H1 (cell line): Measurements from ENCODE around the gene RPN2. TPM values are rescaled to one million over a fixed set of nuclear protein-coding genes. Genes with fewer than 3 reads are reported as not detected.

Source experiments
- CTCF ChIA-PET: fragments of 300-600 bp; sonication (Branson Sonifier 250); formaldehyde crosslinking; loops from one replicate; lab custom pipeline; 2021; ENCODE audit not compliant: partially characterized antibody; lab: Charles Lee
- POLR2A ChIA-PET: fragments of 300-600 bp; sonication (Branson Sonifier 250); formaldehyde crosslinking; loops from one replicate; lab custom pipeline; 2021; ENCODE audit warnings: inconsistent platforms; ENCODE audit not compliant: partially characterized antibody; lab: Charles Lee
- DNase-seq, 2 experiments: peaks; one replicate each; pipeline versions ENCODE4 v3.0.0 to v3.0.0-alpha.2; 2010 to 2022; ENCODE audit warnings: low spot score in 2 of 2, low read depth in 1 of 2, mixed read lengths in 1 of 2
- FAIRE-seq: peaks from 2 replicates; lab custom pipeline; 2011; peaks lifted over from hg19 to GRCh38; lab: Jason Lieb, UNC
- H2AFZ ChIP-seq: 2 replicates; pipeline ENCODE4 v1.8.1; 2012; ENCODE audit warnings: low read length, inconsistent platforms
- H2AK5ac ChIP-seq: 2 replicates; pipeline ENCODE4 v1.6.1; 2013; ENCODE audit warnings: low read depth, low read length
- H2BK120ac ChIP-seq: replicated peaks from 2 replicates; pipeline ENCODE3; 2013; ENCODE audit warnings: low read depth, low read length, inconsistent platforms
- H2BK12ac ChIP-seq: 2 replicates; pipeline ENCODE4 v1.6.1; 2013; ENCODE audit warnings: low read depth, low read length
- H2BK15ac ChIP-seq: 2 replicates; pipeline ENCODE4 v1.6.1; 2013; ENCODE audit warnings: low read length
- H2BK20ac ChIP-seq: 2 replicates; pipeline ENCODE4 v1.6.1; 2013; ENCODE audit warnings: low read length
- H2BK5ac ChIP-seq: 2 replicates; pipeline ENCODE4 v1.6.1; 2013; ENCODE audit warnings: low read depth, low read length
- H3K14ac ChIP-seq: 2 replicates; pipeline ENCODE4 v1.6.1; 2013; ENCODE audit warnings: inconsistent platforms; ENCODE audit not compliant: insufficient read length
- H3K18ac ChIP-seq: 2 replicates; pipeline ENCODE4 v1.6.1; 2013; ENCODE audit warnings: low read length; ENCODE audit errors: extremely low read depth
- H3K23ac ChIP-seq: 2 replicates; pipeline ENCODE4 v1.6.1; 2013; ENCODE audit warnings: inconsistent platforms; ENCODE audit not compliant: insufficient read length
- H3K23me2 ChIP-seq: 2 replicates; pipeline ENCODE4 v1.6.1; 2013; ENCODE audit warnings: low read depth, low read length
- H3K27ac ChIP-seq: 2 replicates; pipeline ENCODE4 v1.6.1; 2011; ENCODE audit warnings: low read depth, low read length, inconsistent platforms
- H3K27me3 ChIP-seq, 4 experiments: replicated peaks in 1 of 4; 1 replicate in 1 of 4; 2 replicates in 3 of 4; pipeline versions ENCODE4 v1.6.1 to v1.8.1; 2011 to 2013; ENCODE audit warnings: low read length in 3 of 4, mild to moderate bottlenecking in 3 of 4, inconsistent platforms in 2 of 4, mixed read lengths in 2 of 4, moderate library complexity in 1 of 4; ENCODE audit not compliant: control insufficient read depth in 3 of 4, insufficient read depth in 3 of 4; ENCODE audit errors: extremely low read depth in 1 of 4
- H3K36me3 ChIP-seq, 4 experiments: 2 replicates each; pipeline versions ENCODE4 v1.6.1 to v1.8.1; 2011 to 2013; ENCODE audit warnings: mild to moderate bottlenecking in 4 of 4, low read length in 3 of 4, moderate library complexity in 2 of 4, control low read depth in 1 of 4, inconsistent platforms in 1 of 4; ENCODE audit not compliant: insufficient read depth in 4 of 4, control insufficient read depth in 2 of 4
- H3K4ac ChIP-seq: replicated peaks from 2 replicates; pipeline ENCODE3; 2013; ENCODE audit warnings: low read length, low read depth, mixed read lengths, inconsistent platforms; ENCODE audit not compliant: insufficient read length
- H3K4me1 ChIP-seq, 4 experiments: replicated peaks in 1 of 4; 1 replicate in 1 of 4; 2 replicates in 3 of 4; pipeline versions ENCODE4 v1.6.1 to v1.8.1; 2011 to 2013; ENCODE audit warnings: low read length in 3 of 4, inconsistent platforms in 2 of 4, mixed read lengths in 1 of 4; ENCODE audit not compliant: insufficient read depth in 4 of 4, control insufficient read depth in 3 of 4
- H3K4me2 ChIP-seq, 2 experiments: 2 replicates each; pipeline versions ENCODE4 v1.6.1 to v1.8.1; 2011 to 2013; ENCODE audit warnings: low read depth in 2 of 2, low read length in 2 of 2, control low read depth in 1 of 2, inconsistent platforms in 1 of 2, mild to moderate bottlenecking in 1 of 2; ENCODE audit not compliant: insufficient read depth in 1 of 2
- H3K4me3 ChIP-seq, 4 experiments: fragments of 200-600, 300-600 bp in 1 of 4; sonication (generic), shearing (Covaris generic), sonication (Bioruptor Twin) in 1 of 4; 2 replicates each; pipeline versions ENCODE4 v1.5.1 to v1.8.1; 2011 to 2016; ENCODE audit warnings: low read length in 4 of 4, low read depth in 3 of 4, control low read depth in 2 of 4, inconsistent platforms in 2 of 4, mild to moderate bottlenecking in 2 of 4, mixed read lengths in 1 of 4, moderate library complexity in 1 of 4; ENCODE audit not compliant: insufficient read depth in 2 of 4; ENCODE audit errors: extremely low read depth in 1 of 4
- H3K56ac ChIP-seq: replicated peaks from 2 replicates; pipeline ENCODE3; 2013; ENCODE audit warnings: low read depth, mild to moderate bottlenecking, mixed read lengths, low read length, inconsistent platforms; ENCODE audit not compliant: insufficient read length
- H3K79me1 ChIP-seq: 2 replicates; pipeline ENCODE4 v1.6.1; 2013; ENCODE audit warnings: low read depth, low read length, control low read depth
- H3K79me2 ChIP-seq, 2 experiments: 2 replicates each; pipeline versions ENCODE4 v1.6.1 to v1.8.1; 2012 to 2013; ENCODE audit warnings: low read length in 2 of 2, mild to moderate bottlenecking in 2 of 2, inconsistent platforms in 1 of 2; ENCODE audit not compliant: insufficient read depth in 2 of 2, control insufficient read depth in 1 of 2
- H3K9ac ChIP-seq, 4 experiments: replicated peaks in 1 of 4; 1 replicate in 1 of 4; 2 replicates in 3 of 4; pipeline versions ENCODE4 v1.6.1 to v1.8.1; 2011 to 2013; ENCODE audit warnings: low read depth in 3 of 4, low read length in 3 of 4, control low read depth in 2 of 4, mild to moderate bottlenecking in 2 of 4, moderate library complexity in 2 of 4, inconsistent platforms in 1 of 4; ENCODE audit errors: extremely low read depth in 1 of 4
- H3K9me3 ChIP-seq, 2 experiments: 2 replicates each; pipeline versions ENCODE4 v1.6.1 to v1.8.1; 2012 to 2013; ENCODE audit warnings: mild to moderate bottlenecking in 2 of 2, moderate library complexity in 2 of 2, control low read depth in 1 of 2, inconsistent platforms in 1 of 2, low read depth in 1 of 2, low read length in 1 of 2, mixed read lengths in 1 of 2; ENCODE audit not compliant: insufficient read depth in 2 of 2
- H4K20me1 ChIP-seq, 2 experiments: replicated peaks in 1 of 2; 2 replicates each; pipeline versions ENCODE3 to v1.8.1; 2011 to 2013; ENCODE audit warnings: inconsistent platforms in 2 of 2, low read length in 2 of 2, mild to moderate bottlenecking in 1 of 2; ENCODE audit not compliant: insufficient read depth in 2 of 2, control insufficient read depth in 1 of 2
- H4K5ac ChIP-seq: 2 replicates; pipeline ENCODE4 v1.6.1; 2013; ENCODE audit warnings: low read length, low read depth, mixed read lengths, inconsistent platforms; ENCODE audit not compliant: insufficient read length
- H4K8ac ChIP-seq: 2 replicates; pipeline ENCODE4 v1.8.0; 2013; ENCODE audit warnings: mild to moderate bottlenecking, moderate library complexity, low read length, inconsistent platforms; ENCODE audit not compliant: insufficient read depth; ENCODE audit errors: extremely low read depth
- H4K91ac ChIP-seq: replicated peaks from 2 replicates; pipeline ENCODE3; 2013; ENCODE audit warnings: low read length, mixed read lengths, inconsistent platforms; ENCODE audit not compliant: insufficient read length
- ASH2L ChIP-seq: fragments of 200-600, 300-600 bp; sonication (generic); IDR thresholded peaks from one replicate; pipeline ENCODE4 v1.7.1; 2017; ENCODE audit warnings: low read length
- EP300 ChIP-seq, 2 experiments: IDR thresholded peaks; 1 replicate in 1 of 2; 2 replicates in 1 of 2; pipeline ENCODE4 v1.6.1; 2011 to 2012; ENCODE audit warnings: low read depth in 2 of 2, low read length in 2 of 2, mild to moderate bottlenecking in 2 of 2, borderline replicate concordance in 1 of 2, inconsistent platforms in 1 of 2, moderate library complexity in 1 of 2
- EZH2 ChIP-seq: fragments of 200-600 bp; sonication (generic); IDR thresholded peaks from 2 replicates; pipeline ENCODE4 v1.7.1; 2012; ENCODE audit warnings: low read depth, mild to moderate bottlenecking, moderate library complexity, low read length, inconsistent platforms; ENCODE audit not compliant: severe bottlenecking
- GABPA ChIP-seq: IDR thresholded peaks from 2 replicates; pipeline ENCODE4 v1.6.1; 2011; ENCODE audit warnings: mild to moderate bottlenecking, low read length, moderate library complexity, borderline replicate concordance; ENCODE audit not compliant: insufficient read depth
- KDM5A ChIP-seq: fragments of 200-600 bp; IDR thresholded peaks from 2 replicates; pipeline ENCODE4 v1.7.1; 2012; ENCODE audit warnings: mild to moderate bottlenecking, low read length, inconsistent platforms, mixed read lengths
- NRF1 ChIP-seq: IDR thresholded peaks from 2 replicates; pipeline ENCODE4 v1.6.1; 2011; ENCODE audit warnings: mild to moderate bottlenecking, low read depth, low read length, improper control_type of control experiment
- RNF2 ChIP-seq: fragments of 200-900, 300-1000 bp; sonication (generic); IDR thresholded peaks from 2 replicates; pipeline ENCODE4 v1.7.1; 2016; ENCODE audit warnings: borderline replicate concordance, low read depth, mild to moderate bottlenecking, antibody characterized with exemption, low read length; ENCODE audit not compliant: poor library complexity, severe bottlenecking; ENCODE audit errors: missing control alignments
- SIX5 ChIP-seq: IDR thresholded peaks from 2 replicates; pipeline ENCODE4 v1.6.1; 2011; ENCODE audit warnings: mild to moderate bottlenecking, low read depth, low read length
- SP4 ChIP-seq: IDR thresholded peaks from 2 replicates; pipeline ENCODE4 v1.6.1; 2012; ENCODE audit warnings: low read length, inconsistent platforms
- SUZ12 ChIP-seq: fragments of 200-600 bp; sonication (generic); IDR thresholded peaks from 2 replicates; pipeline ENCODE4 v1.6.1; 2012; ENCODE audit warnings: mild to moderate bottlenecking, inconsistent platforms, low read length, moderate library complexity, mixed read lengths
- TAF1 ChIP-seq: IDR thresholded peaks from 2 replicates; pipeline ENCODE4 v1.6.1; 2011; ENCODE audit warnings: mild to moderate bottlenecking, low read depth, low read length
- WGBS, 2 experiments: shearing (Covaris generic) in 1 of 2; methylation state at CpG; one replicate each; pipeline versions ENCODE4 v1.1.6 to v1.1.7; 2013 to 2015; ENCODE audit warnings: low lambda C conversion rate in 2 of 2, mixed read lengths in 2 of 2, inconsistent platforms in 1 of 2, low coverage in 1 of 2, missing lambda C conversion rate in 1 of 2; ENCODE audit not compliant: insufficient replicate concordance in 2 of 2, insufficient coverage in 1 of 2, insufficient read length in 1 of 2; ENCODE audit errors: extremely low coverage in 1 of 2, missing lambda C conversion rate in 1 of 2; 5-methylcytosine and 5-hydroxymethylcytosine counted together
- polyA plus RNA-seq, 7 experiments: library from polyadenylated mRNA; depleted of rRNA in 3 of 7; stranded (reverse) in 5 of 7; unstranded in 2 of 7; fragments of >200 nt in 5 of 7; fragments of 200-250 nt in 2 of 7; gene quantifications; 1 replicate in 5 of 7; 2 replicates in 1 of 7; 4 replicates in 1 of 7; pipeline versions ENCODE4 v1.2.1 to v1.2.3, GENCODE V29; 2011 to 2013; ENCODE audit warnings: missing spikeins in 2 of 7, mixed read lengths in 2 of 7
- total RNA-seq: library from RNA; stranded (reverse); fragmentation: NEBNext Ultra II Directional; extraction: Animal tissue kit (Norgen Biotek cat#: 25700); gene quantifications from 2 replicates; pipeline ENCODE4 v1.2.1, GENCODE V29; 2021
- TF ChIP-seq, protein P1 (sequence below): IDR thresholded peaks from 2 replicates; pipeline ENCODE4 v1.6.1; 2012; ENCODE audit warnings: inconsistent platforms
- TF ChIP-seq, protein P2 (sequence below): IDR thresholded peaks from 2 replicates; pipeline ENCODE4 v1.6.1; 2011; ENCODE audit warnings: low read depth, mild to moderate bottlenecking, low read length; ENCODE audit not compliant: insufficient read depth

RPN2 gene
- total and polyA plus RNA-seq, 2 of the 8 experiments (the other 6 are each of a cell fraction or from before 2014, with no cell fraction given), result 236 to 379 TPM

DNA sequence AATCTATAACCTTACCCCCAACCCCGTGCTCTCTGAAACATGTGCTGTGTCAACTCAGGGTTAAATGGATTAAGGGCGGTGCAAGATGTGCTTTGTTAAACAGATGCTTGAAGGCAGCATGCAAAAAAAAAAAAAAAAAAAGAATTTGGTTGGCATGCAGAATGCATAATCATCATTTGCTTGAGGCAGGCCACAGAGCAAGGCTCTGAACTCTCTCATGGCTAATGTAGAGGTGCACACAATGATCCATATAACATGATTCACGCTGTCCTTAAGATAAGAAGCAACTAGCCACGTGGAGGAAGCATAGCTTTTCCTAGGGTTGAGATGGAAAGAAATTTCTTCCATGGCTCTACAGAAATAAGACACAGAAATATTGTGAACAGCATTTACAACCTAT is 27.6 kb upstream of the RPN2 start:
- POLR2A ChIA-PET, result no interaction called here
- Histone ChIP-seq H2BK15ac (no peak overlapping the region), H3K79me2 (no peaks in the 10 kb centered on the region), H2BK120ac (no peak overlapping the region), H3K23ac (no peak overlapping the region), H2BK5ac (no peak overlapping the region), H4K20me1 (no peaks in the 10 kb centered on the region), H3K4ac (no peak overlapping the region), H3K23me2 (no peaks in the 10 kb centered on the region), H2BK20ac (no peak overlapping the region), H3K4me2 (no peak overlapping the region), H2AK5ac (no peak overlapping the region), H3K9me3 (peaks cover 0 to 12% of the 10 kb centered on the region in 2 experiments; a peak in 1 of 4 replicates), H3K27ac (no peak overlapping the region)
- FAIRE-seq, result no peak
- 79% methylated on average over 2 of the region's 4 CpGs; no CpG with 5 or more reads in 1 of the 2 experiments for WGBS, 2 experiments
- no peak for DNase-seq
- no peak for TF ChIP-seq SUZ12
- TF ChIP-seq, protein P1, sequence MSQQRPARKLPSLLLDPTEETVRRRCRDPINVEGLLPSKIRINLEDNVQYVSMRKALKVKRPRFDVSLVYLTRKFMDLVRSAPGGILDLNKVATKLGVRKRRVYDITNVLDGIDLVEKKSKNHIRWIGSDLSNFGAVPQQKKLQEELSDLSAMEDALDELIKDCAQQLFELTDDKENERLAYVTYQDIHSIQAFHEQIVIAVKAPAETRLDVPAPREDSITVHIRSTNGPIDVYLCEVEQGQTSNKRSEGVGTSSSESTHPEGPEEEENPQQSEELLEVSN, result no peak
- no peak for TF ChIP-seq ASH2L
- no peak for TF ChIP-seq EP300 (IDR thresholded peaks at IDR 0.05; ENCODE audit: borderline replicate concordance in 1 of 2, low read depth in 2 of 2, low read length in 2 of 2)
- TF ChIP-seq NRF1, result no peak
- TF ChIP-seq KDM5A, result no peak
- TF ChIP-seq, protein P2, sequence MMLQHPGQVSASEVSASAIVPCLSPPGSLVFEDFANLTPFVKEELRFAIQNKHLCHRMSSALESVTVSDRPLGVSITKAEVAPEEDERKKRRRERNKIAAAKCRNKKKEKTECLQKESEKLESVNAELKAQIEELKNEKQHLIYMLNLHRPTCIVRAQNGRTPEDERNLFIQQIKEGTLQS, result no peak
- no peak for TF ChIP-seq SIX5
- TF ChIP-seq TAF1, result no peak
- TF ChIP-seq SP4, result no peak
- no peak for TF ChIP-seq RNF2
- no peak for TF ChIP-seq EZH2
- TF ChIP-seq GABPA, result no peak
- TF ChIP-seq, all 59 proteins: peak for 0
- H3K14ac ChIP-seq, result no peak overlapping the region
- H4K91ac ChIP-seq, result no peak overlapping the region
- no peaks in the 10 kb centered on the region for H3K27me3 ChIP-seq
- no peak overlapping the region for H2AFZ ChIP-seq
- H3K36me3 ChIP-seq, result no peaks in the 10 kb centered on the region
- CTCF ChIA-PET, result no interaction called here
- no peaks in the 10 kb centered on the region for H3K79me1 ChIP-seq
- H3K9ac ChIP-seq, result no peak overlapping the region
- H4K8ac ChIP-seq, result no peak overlapping the region
- H2BK12ac ChIP-seq, result no peak overlapping the region
- no peak overlapping the region for H3K4me3 ChIP-seq
- H3K18ac ChIP-seq, result no peak overlapping the region
- no peak overlapping the region for H4K5ac ChIP-seq
- H3K56ac ChIP-seq, result no peak overlapping the region
- H3K4me1 ChIP-seq, result no peaks in the 10 kb centered on the region
